GM12891 (cell line): ENCODE data around the gene LHFPL2.

ENCODE experiments used
- POLR2A ChIP-seq: IDR thresholded peaks from 2 replicates; pipeline ENCODE4 v1.6.1; 2011; ENCODE audit warnings: low read depth, low read length, control low read depth
- TAF1 ChIP-seq: IDR thresholded peaks from 2 replicates; pipeline ENCODE4 v1.6.1; 2011; ENCODE audit warnings: low read depth, low read length, control low read depth

DNA sequence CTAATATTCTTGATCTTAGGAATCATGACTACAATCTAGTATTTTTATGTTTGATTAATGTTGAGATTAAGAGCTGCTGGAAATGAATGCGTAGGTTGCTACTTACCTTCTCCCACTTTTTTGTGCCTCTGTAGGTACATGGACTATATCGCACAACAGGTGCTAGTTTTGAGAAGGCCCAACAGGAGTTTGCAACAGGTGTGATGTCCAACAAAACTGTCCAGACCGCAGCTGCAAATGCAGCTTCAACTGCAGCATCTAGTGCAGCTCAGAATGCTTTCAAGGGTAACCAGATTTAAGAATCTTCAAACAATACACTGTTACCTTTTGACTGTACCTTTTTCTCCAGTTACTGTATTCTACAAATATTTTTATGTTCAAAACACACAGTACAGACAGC lies 173.2 kb downstream of the LHFPL2 start:
- TF ChIP-seq POLR2A (no peak), TAF1 (no peak)
